HEK293T (cell line): ENCODE results near the gene GSTM2.
"Not testable (repeated sequence)": the region's sequence is repeated elsewhere in the genome, so short reads cannot be mapped to it uniquely, and the experiment has no call there.

ENCODE experiments used
- CTCF ChIA-PET: fragments of 350-600 bp; formaldehyde crosslinking; extraction: SDS; loops from one replicate; lab custom pipeline; 2021; ENCODE audit warnings: antibody characterized with exemption, inconsistent platforms; lab: Yijun Ruan, JAX
- POLR2A ChIA-PET: fragments of 350-600 bp; formaldehyde crosslinking; extraction: SDS; loops from one replicate; lab custom pipeline; 2020; ENCODE audit warnings: antibody characterized with exemption, inconsistent platforms; lab: Yijun Ruan, JAX
- DNase-seq: peaks from one replicate; pipeline ENCODE4 v3.0.0; 2012; ENCODE audit warnings: mixed read lengths; ENCODE audit errors: extremely low spot score
- ARNT ChIP-seq: fragments of 450-650 bp; IDR thresholded peaks from 2 replicates; pipeline ENCODE4 v1.6.1; 2017; ENCODE audit warnings: mild to moderate bottlenecking
- BHLHE40 ChIP-seq: fragments of 450-650 bp; IDR thresholded peaks from 2 replicates; pipeline ENCODE4 v1.6.1; 2016; ENCODE audit warnings: mild to moderate bottlenecking, moderate library complexity, borderline replicate concordance
- CTBP1 ChIP-seq: fragments of 450-650 bp; IDR thresholded peaks from 2 replicates; pipeline ENCODE4 v1.6.1; 2016; ENCODE audit warnings: borderline replicate concordance
- ELF4 ChIP-seq: fragments of 450-650 bp; IDR thresholded peaks from 2 replicates; pipeline ENCODE4 v1.6.1; 2017; ENCODE audit warnings: antibody characterized with exemption
- FOXA1 ChIP-seq: fragments of 450-650 bp; IDR thresholded peaks from 2 replicates; pipeline ENCODE4 v1.6.1; 2016; ENCODE audit warnings: mild to moderate bottlenecking
- FOXK2 ChIP-seq: fragments of 450-650 bp; IDR thresholded peaks from 2 replicates; pipeline ENCODE4 v1.6.1; 2016; ENCODE audit warnings: mild to moderate bottlenecking
- FOXM1 ChIP-seq: fragments of 450-650 bp; IDR thresholded peaks from 2 replicates; pipeline ENCODE4 v1.6.1; 2017; ENCODE audit warnings: mild to moderate bottlenecking, borderline replicate concordance
- HDGF ChIP-seq: fragments of 450-650 bp; IDR thresholded peaks from 2 replicates; pipeline ENCODE4 v1.6.1; 2017; ENCODE audit warnings: antibody characterized with exemption, borderline replicate concordance
- L3MBTL2 ChIP-seq: fragments of 450-650 bp; conservative IDR thresholded peaks from 2 replicates; pipeline ENCODE4 v1.6.1; 2016; ENCODE audit warnings: mild to moderate bottlenecking
- LEF1 ChIP-seq: fragments of 450-650 bp; IDR thresholded peaks from 2 replicates; pipeline ENCODE4 v1.6.1; 2017; ENCODE audit warnings: mild to moderate bottlenecking, borderline replicate concordance
- NFRKB ChIP-seq: fragments of 450-650 bp; IDR thresholded peaks from 2 replicates; pipeline ENCODE4 v1.6.1; 2016; ENCODE audit warnings: mild to moderate bottlenecking, moderate library complexity
- PKNOX1 ChIP-seq: fragments of 450-650 bp; IDR thresholded peaks from 2 replicates; pipeline ENCODE4 v1.6.1; 2016
- SP1 ChIP-seq: fragments of 450-650 bp; IDR thresholded peaks from 2 replicates; pipeline ENCODE4 v1.6.1; 2017
- SUZ12 ChIP-seq: fragments of 450-650 bp; IDR thresholded peaks from 2 replicates; pipeline ENCODE4 v1.6.1; 2016; ENCODE audit warnings: mild to moderate bottlenecking
- TARDBP ChIP-seq: fragments of 450-650 bp; IDR thresholded peaks from 2 replicates; pipeline ENCODE4 v1.6.1; 2016
- ZNF384 ChIP-seq: fragments of 450-650 bp; IDR thresholded peaks from 2 replicates; pipeline ENCODE4 v1.6.1; 2016

Gene GSTM2

GRCh38 chr1:109658533-109659042 is 9.3 kb upstream of the GSTM2 start:
- no peak for TF ChIP-seq SUZ12
- no peak for TF ChIP-seq NFRKB
- TF ChIP-seq SP1 = no peak
- no peak for TF ChIP-seq L3MBTL2
- TF ChIP-seq FOXA1 = no peak
- TF ChIP-seq PKNOX1 = no peak
- TF ChIP-seq ZNF384 = no peak
- no peak for TF ChIP-seq BHLHE40
- TF ChIP-seq ELF4 = no peak
- no peak for TF ChIP-seq CTBP1
- no peak for TF ChIP-seq FOXM1
- TF ChIP-seq FOXK2 = no peak
- no peak for TF ChIP-seq LEF1
- no peak for TF ChIP-seq HDGF
- no peak for TF ChIP-seq ARNT
- TF ChIP-seq TARDBP = no peak
- ChIA-PET CTCF (interaction anchor here (1.0 to 2.3 kb wide), 2 partner anchors 8 to 19 kb away, joined by 3 to 14 read pairs; no protein-coding TSS in a partner anchor), POLR2A (interaction anchor here (0.6 kb wide), 1 partner anchor 100 kb away, joined by 3 read pairs; no protein-coding TSS in a partner anchor)
- no peak for DNase-seq

GRCh38 chr1:109659145-109659544 is 8.7 kb upstream of the GSTM2 start:
- CTCF ChIA-PET = interaction anchor here (0.6 kb wide), 1 partner anchor 18 kb away, joined by 3 read pairs; no protein-coding TSS in a partner anchor
- TF ChIP-seq ZNF384 (no peak), SP1 (no peak), NFRKB (no peak), BHLHE40 (no peak), FOXA1 (no peak), ELF4 (no peak), LEF1 (no peak)

DNA sequence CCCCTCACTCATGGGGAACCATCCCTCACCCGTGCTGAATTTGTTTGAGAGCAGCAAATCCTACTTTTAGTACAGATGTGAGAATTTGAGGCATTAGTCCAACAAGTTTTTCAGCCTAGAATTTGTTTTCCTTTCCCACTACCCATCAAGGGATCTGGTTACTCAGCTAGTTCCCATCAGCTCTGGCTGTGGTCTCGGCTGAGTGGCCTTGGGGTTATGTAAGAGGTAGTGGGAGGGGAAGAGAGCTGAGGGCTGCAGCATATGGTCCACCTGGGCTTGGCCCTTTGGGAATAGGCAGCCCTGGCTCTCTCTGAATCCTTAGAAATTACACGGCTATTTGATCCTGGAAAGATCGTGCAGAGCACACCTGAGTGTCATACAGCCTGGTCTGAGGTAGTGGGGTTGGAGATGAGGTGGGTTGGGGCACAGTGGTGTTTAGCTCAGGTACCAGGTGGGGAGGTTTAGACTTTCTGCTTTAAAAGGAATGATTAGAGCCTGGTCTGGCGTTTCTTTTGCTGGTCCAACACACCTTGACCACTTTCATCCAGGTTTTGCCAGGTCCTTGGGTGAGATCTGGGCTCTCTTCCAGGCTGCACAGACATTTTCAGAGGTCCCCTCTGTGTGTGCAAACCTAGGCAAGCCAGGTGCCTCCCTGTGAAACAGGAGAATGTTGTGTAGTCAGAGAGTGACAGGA is 7.7 kb upstream of the GSTM2 start:
- POLR2A ChIA-PET = no interaction called here
- CTCF ChIA-PET = interaction anchor here (0.6 to 1.0 kb wide), 3 partner anchors 11 to 20 kb away, joined by 3 to 6 read pairs (median 3); no protein-coding TSS in a partner anchor
- no peak for TF ChIP-seq FOXK2
- TF ChIP-seq SP1 = no peak
- TF ChIP-seq BHLHE40 = no peak
- no peak for TF ChIP-seq LEF1
- no peak for TF ChIP-seq NFRKB
- no peak for TF ChIP-seq HDGF
- TF ChIP-seq CTBP1 = no peak
- no peak for TF ChIP-seq L3MBTL2
- no peak for TF ChIP-seq PKNOX1
- TF ChIP-seq SUZ12 = no peak
- no peak for TF ChIP-seq ARNT
- TF ChIP-seq ZNF384 = no peak
- no peak for TF ChIP-seq FOXM1
- TF ChIP-seq FOXA1 = no peak
- no peak for TF ChIP-seq TARDBP
- TF ChIP-seq ELF4 = no peak
- DNase-seq = no peak

More at GRCh38 chr1:109659145-109659544, 8.7 kb upstream of the GSTM2 start:
- POLR2A ChIA-PET = no interaction called here
- DNase-seq = no peak

GRCh38 chr1:109660691-109661026 is 7.2 kb upstream of the GSTM2 start:
- DNase-seq, POLR2A ChIA-PET: not testable (repeated sequence)
- CTCF ChIA-PET = interaction anchor here (0.6 to 1.0 kb wide), 3 partner anchors 9 to 369 kb away, joined by 3 to 6 read pairs (median 4); no protein-coding TSS in a partner anchor

DNA sequence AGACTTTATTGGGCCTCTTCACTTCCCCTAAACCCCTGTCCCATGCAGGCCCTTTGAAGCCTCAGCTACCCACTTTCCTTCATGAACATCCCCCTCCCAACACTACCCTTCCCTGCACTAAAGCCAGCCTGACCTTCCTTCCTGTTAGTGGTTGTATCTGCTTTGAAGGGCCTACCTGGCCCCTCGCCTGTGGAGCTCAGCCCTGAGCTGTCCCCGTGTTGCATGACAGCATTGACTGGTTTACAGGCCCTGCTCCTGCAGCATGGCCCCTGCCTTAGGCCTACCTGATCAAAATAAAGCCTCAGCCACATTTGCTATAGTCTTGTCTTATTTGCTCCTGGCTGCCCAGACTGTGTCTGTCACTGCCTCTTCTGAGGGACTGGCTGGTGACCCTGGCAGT is 6.5 kb upstream of the GSTM2 start:
- TF ChIP-seq HDGF = no peak
- TF ChIP-seq ELF4 = no peak
- no peak for TF ChIP-seq ZNF384
- CTCF ChIA-PET = interaction anchor here (0.6 to 1.7 kb wide), 5 partner anchors 9 to 368 kb away, joined by 3 to 5 read pairs (median 4); no protein-coding TSS in a partner anchor
- POLR2A ChIA-PET = no interaction called here
- no peak for DNase-seq

DNA sequence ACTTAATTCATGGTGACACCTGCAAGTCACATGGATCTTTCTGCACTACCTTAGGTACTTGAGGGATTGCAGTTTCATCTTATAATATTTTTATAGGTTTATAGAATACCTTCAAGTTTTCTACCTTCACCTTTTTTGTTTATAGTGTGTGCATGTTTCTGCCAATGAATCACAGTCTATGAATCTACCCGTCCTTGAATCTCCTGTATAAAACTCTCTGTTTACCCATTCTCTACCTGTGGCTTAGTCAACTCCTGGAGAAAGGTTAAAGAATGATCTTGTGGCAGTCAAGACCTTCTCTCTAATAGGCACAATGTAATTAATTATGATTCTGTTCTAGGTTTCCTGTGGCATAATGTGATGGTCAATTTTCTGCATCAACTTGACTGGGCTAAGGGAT is 3.2 kb upstream of the GSTM2 start:
- POLR2A ChIA-PET = no interaction called here
- no peak for DNase-seq
- TF ChIP-seq L3MBTL2 (no peak), FOXK2 (no peak), CTBP1 (no peak), LEF1 (no peak), SP1 (no peak), NFRKB (no peak), ELF4 (no peak), SUZ12 (no peak)
- CTCF ChIA-PET = no interaction called here

GRCh38 chr1:109668123-109668775 is 392 bp downstream of the GSTM2 start:
- peak; percentile 10 for DNase-seq
- TF ChIP-seq FOXM1 (no peak), FOXK2 (no peak), ARNT (no peak), ELF4 (no peak), FOXA1 (no peak), SUZ12 (no peak), CTBP1 (no peak)
- ChIA-PET POLR2A (interaction anchor here (1.0 to 2.1 kb wide), 5 partner anchors 8 to 49 kb away, joined by 3 to 8 read pairs (median 4); partner anchors contain the start of genes AMPD2, GNAT2 and GSTM4), CTCF (interaction anchor here (0.7 to 1.3 kb wide), 3 partner anchors 18 to 28 kb away, joined by 3 to 7 read pairs (median 3); no protein-coding TSS in a partner anchor)
